HepG2 (cell line): ENCODE results near the gene PBX1.

Source experiments
- CEBPB ChIP-seq: IDR thresholded peaks from 2 replicates; pipeline ENCODE4 v1.6.1; 2011; ENCODE audit warnings: low read depth, low read length, improper control_type of control experiment, borderline replicate concordance
- CTCF ChIP-seq: sonication (generic); formaldehyde crosslinking; IDR thresholded peaks from 2 replicates; pipeline ENCODE4 v1.5.0; 2020; ENCODE audit warnings: mild to moderate bottlenecking, missing genetic modification reagents, moderate library complexity
- EZH2 ChIP-seq: conservative IDR thresholded peaks from 2 replicates; pipeline ENCODE4 v1.6.1; 2012; ENCODE audit warnings: mild to moderate bottlenecking, low read depth, low read length, moderate library complexity
- HIVEP1 ChIP-seq: sonication (generic); formaldehyde crosslinking; IDR thresholded peaks from 2 replicates; pipeline ENCODE4 v1.4.0; 2020; ENCODE audit warnings: mild to moderate bottlenecking, missing genetic modification reagents
- MIXL1 ChIP-seq: IDR thresholded peaks from 2 replicates; pipeline ENCODE4 v1.6.1; 2016
- POLR2A ChIP-seq, 2 experiments: IDR thresholded peaks; 2 replicates each; pipeline ENCODE4 v1.6.1; 2011; ENCODE audit warnings: low read depth in 2 of 2, low read length in 2 of 2, mild to moderate bottlenecking in 1 of 2, moderate library complexity in 1 of 2; ENCODE audit not compliant: insufficient read depth in 1 of 2
- RFX5 ChIP-seq: IDR thresholded peaks from 2 replicates; pipeline ENCODE4 v1.6.1; 2011; ENCODE audit warnings: low read depth, low read length, improper control_type of control experiment
- TCF7L2 ChIP-seq: IDR thresholded peaks from 2 replicates; pipeline ENCODE4 v1.6.1; 2011; ENCODE audit warnings: mild to moderate bottlenecking, low read depth, low read length, moderate library complexity
- ZBTB26 ChIP-seq: IDR thresholded peaks from 2 replicates; pipeline ENCODE4 v1.6.1; 2016; ENCODE audit warnings: missing compliant biosample characterization, missing genetic modification reagents, borderline replicate concordance
- ZBTB34 ChIP-seq: sonication (generic); formaldehyde crosslinking; IDR thresholded peaks from 2 replicates; pipeline ENCODE4 v1.8.0; 2022; ENCODE audit warnings: mild to moderate bottlenecking, missing genetic modification reagents
- ZNF143 ChIP-seq: sonication (generic); formaldehyde crosslinking; IDR thresholded peaks from 2 replicates; pipeline ENCODE4 v1.4.0; 2020; ENCODE audit warnings: missing genetic modification reagents
- ZNF552 ChIP-seq: sonication (generic); formaldehyde crosslinking; IDR thresholded peaks from 2 replicates; pipeline ENCODE4 v1.9.0; 2022; ENCODE audit warnings: missing genetic modification reagents, mild to moderate bottlenecking, borderline replicate concordance
- ZNF598 ChIP-seq: sonication (generic); formaldehyde crosslinking; IDR thresholded peaks from 2 replicates; pipeline ENCODE4 v1.5.1; 2020; ENCODE audit warnings: mild to moderate bottlenecking, missing genetic modification reagents, borderline replicate concordance
- TF ChIP-seq, protein P1 (sequence below): sonication (generic); formaldehyde crosslinking; IDR thresholded peaks from 2 replicates; pipeline ENCODE4 v1.8.1; 2023; ENCODE audit warnings: mild to moderate bottlenecking, inconsistent platforms, moderate library complexity, missing genetic modification reagents, borderline replicate concordance

DNA sequence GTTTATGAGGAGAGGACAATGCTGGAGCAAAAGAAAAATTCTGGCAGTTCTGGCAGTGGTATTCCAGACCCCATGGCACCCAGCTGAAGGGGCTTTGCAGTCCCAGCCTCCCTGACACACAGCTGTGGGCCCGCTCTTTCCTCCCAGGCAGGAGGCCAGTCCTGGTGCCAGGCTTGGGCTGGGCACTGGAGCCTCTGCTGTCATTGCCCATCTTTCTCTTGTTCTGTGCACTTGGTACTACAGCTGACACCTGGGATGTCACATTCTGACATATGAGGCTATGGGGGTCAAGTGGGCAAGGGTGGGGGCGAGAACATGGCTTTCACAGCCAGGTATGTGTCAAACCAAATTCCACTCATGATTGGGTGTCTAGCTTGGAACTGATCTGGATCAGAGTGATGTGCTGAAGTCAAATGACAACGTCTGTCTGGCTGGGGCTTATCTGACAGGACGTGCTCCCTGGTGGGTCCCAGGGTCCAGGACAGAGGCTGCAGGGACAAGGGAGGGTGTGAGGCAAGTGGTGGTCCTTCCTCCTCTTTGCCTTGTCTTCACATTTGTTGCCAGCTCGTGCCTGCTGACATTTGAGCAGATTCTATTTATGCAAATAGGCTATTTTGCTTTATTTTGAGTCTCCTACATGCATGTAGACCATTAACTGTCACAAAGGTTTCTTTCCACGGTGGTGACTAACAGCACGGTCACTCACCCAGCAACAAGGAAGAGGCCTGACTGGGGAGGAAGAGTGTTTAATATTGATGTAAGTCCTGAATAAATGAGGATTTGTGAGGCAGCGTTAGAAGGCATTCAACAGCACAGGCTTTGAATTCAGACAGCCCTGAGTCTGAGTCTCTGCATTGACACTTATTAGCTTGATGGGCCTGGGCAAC is 336.3 kb downstream of the PBX1 start:
- TF ChIP-seq, protein P1, sequence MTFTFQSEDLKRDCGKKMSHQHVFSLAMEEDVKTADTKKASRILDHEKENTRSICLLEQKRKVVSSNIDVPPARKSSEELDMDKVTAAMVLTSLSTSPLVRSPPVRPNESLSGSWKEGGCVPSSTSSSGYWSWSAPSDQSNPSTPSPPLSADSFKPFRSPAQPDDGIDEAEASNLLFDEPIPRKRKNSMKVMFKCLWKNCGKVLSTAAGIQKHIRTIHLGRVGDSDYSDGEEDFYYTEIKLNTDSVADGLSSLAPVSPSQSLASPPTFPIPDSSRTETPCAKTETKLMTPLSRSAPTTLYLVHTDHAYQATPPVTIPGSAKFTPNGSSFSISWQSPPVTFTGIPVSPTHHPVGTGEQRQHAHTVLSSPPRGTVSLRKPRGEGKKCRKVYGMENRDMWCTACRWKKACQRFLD: no peak
- no peak for TF ChIP-seq CEBPB
- TF ChIP-seq TCF7L2: no peak
- TF ChIP-seq ZBTB26 (CRISPR knock-in tag): no peak
- no peak for TF ChIP-seq ZNF143 (CRISPR knock-in tag)
- TF ChIP-seq HIVEP1: no peak
- TF ChIP-seq POLR2A (IDR thresholded peaks at IDR 0.05; ENCODE audit: insufficient read depth in 1 of 2, low read depth in 2 of 2, low read length in 2 of 2): no peak
- TF ChIP-seq RFX5: no peak
- no peak for TF ChIP-seq MIXL1
- no peak for TF ChIP-seq CTCF (CRISPR knock-in tag)
- TF ChIP-seq EZH2: no peak
- TF ChIP-seq ZBTB34 (CRISPR knock-in tag): no peak
- TF ChIP-seq ZNF552: no peak
- TF ChIP-seq ZNF598 (CRISPR knock-in tag): no peak
